Hepatocyte (in vitro differentiated cells): ENCODE data around the gene LLPH. TPM values are rescaled to one million over a fixed set of nuclear protein-coding genes. Genes with fewer than 3 reads are reported as not detected.
A peak's percentile ranks its signal among the peaks of the same experiment; 100 is the strongest.

ENCODE experiments used
- DNase-seq: peaks from one replicate; pipeline ENCODE4 v3.0.0-alpha.2; 2016; ENCODE audit warnings: low spot score
- H2AFZ ChIP-seq: fragments of 200-600 bp; sonication (generic); 2 replicates; pipeline ENCODE4 v1.6.0; 2016; ENCODE audit warnings: antibody characterized with exemption, mild to moderate bottlenecking
- H3K27ac ChIP-seq: fragments of 200-600 bp; sonication (generic); 2 replicates; pipeline ENCODE4 v1.5.1; 2016; ENCODE audit warnings: mild to moderate bottlenecking
- H3K27me3 ChIP-seq: fragments of 200-600 bp; sonication (generic); 2 replicates; pipeline ENCODE4 v1.6.1; 2016
- H3K36me3 ChIP-seq: fragments of 200-600 bp; sonication (generic); replicated peaks from 2 replicates; pipeline ENCODE4 v1.5.1; 2016; ENCODE audit warnings: low read depth; ENCODE audit not compliant: insufficient read depth
- H3K4me1 ChIP-seq: fragments of 200-600 bp; sonication (generic); 2 replicates; pipeline ENCODE4 v1.5.1; 2016; ENCODE audit warnings: mild to moderate bottlenecking, moderate library complexity; ENCODE audit not compliant: insufficient read depth
- H3K4me2 ChIP-seq: fragments of 200-600 bp; sonication (generic); 2 replicates; pipeline ENCODE4 v1.6.0; 2016
- H3K4me3 ChIP-seq: fragments of 200-600 bp; sonication (generic); 2 replicates; pipeline ENCODE4 v1.5.1; 2016; ENCODE audit warnings: mild to moderate bottlenecking
- H3K79me2 ChIP-seq: fragments of 200-600 bp; sonication (generic); 2 replicates; pipeline ENCODE4 v1.6.0; 2017; ENCODE audit warnings: mild to moderate bottlenecking
- H3K9me2 ChIP-seq: fragments of 200-600 bp; sonication (generic); replicated peaks from 2 replicates; pipeline ENCODE4 v1.6.0; 2017; ENCODE audit warnings: mild to moderate bottlenecking; ENCODE audit not compliant: insufficient read depth
- H3K9me3 ChIP-seq: fragments of 200-600 bp; sonication (generic); 2 replicates; pipeline ENCODE4 v1.5.1; 2016; ENCODE audit warnings: low read depth, mild to moderate bottlenecking
- H4K20me1 ChIP-seq: fragments of 200-600 bp; sonication (generic); 2 replicates; pipeline ENCODE4 v1.6.0; 2016; ENCODE audit warnings: mild to moderate bottlenecking; ENCODE audit not compliant: insufficient read depth, poor library complexity, severe bottlenecking
- CTCF ChIP-seq: fragments of 200-600 bp; sonication (generic); IDR thresholded peaks from 2 replicates; pipeline ENCODE4 v1.5.1; 2016; ENCODE audit warnings: antibody characterized with exemption, mild to moderate bottlenecking; ENCODE audit not compliant: poor library complexity
- EZH2 ChIP-seq: fragments of 200-600 bp; sonication (generic); IDR thresholded peaks from 2 replicates; pipeline ENCODE4 v1.6.1; 2016; ENCODE audit warnings: antibody characterized with exemption, mild to moderate bottlenecking, borderline replicate concordance
- EZH2phosphoT487 ChIP-seq: fragments of 200-600 bp; sonication (generic); IDR thresholded peaks from one replicate; pipeline ENCODE4 v1.6.1; 2018; ENCODE audit warnings: antibody characterized with exemption, mild to moderate bottlenecking, low read depth, moderate library complexity; ENCODE audit not compliant: unreplicated experiment, severe bottlenecking
- WGBS: methylation state at CpG from one replicate; pipeline ENCODE4 v1.1.6; 2016; ENCODE audit warnings: low lambda C conversion rate; ENCODE audit errors: missing lambda C conversion rate; 5-methylcytosine and 5-hydroxymethylcytosine counted together
- polyA plus RNA-seq: library from polyadenylated mRNA; unstranded; fragments of >200 nt; fragmentation: Nextera tagmentation; extraction: Ambion mirVana; gene quantifications from 2 replicates; pipeline ENCODE4 v1.2.1, GENCODE V29; 2016
- total RNA-seq: library from RNA; depleted of rRNA; stranded (reverse); fragments of >200 nt; gene quantifications from 2 replicates; pipeline ENCODE4 v1.2.3, GENCODE V29; 2014

Gene LLPH
- total and polyA plus RNA-seq, 2 experiments from 2014 or later, result 17.4 to 41.1 TPM

GRCh38 chr12:66070378-66071120 is 60.0 kb downstream of the LLPH start:
- no peaks in the 10 kb centered on the region for H3K27me3 ChIP-seq
- no peaks in the 10 kb centered on the region for H3K79me2 ChIP-seq
- H4K20me1 ChIP-seq, result no peaks in the 10 kb centered on the region
- H3K9me3 ChIP-seq, result no peaks in the 10 kb centered on the region
- no peaks in the 10 kb centered on the region for H3K4me1 ChIP-seq
- H3K36me3 ChIP-seq, result no peaks in the 10 kb centered on the region
- no peak overlapping the region for H3K4me2 ChIP-seq
- DNase-seq, result no peak
- no peak overlapping the region for H3K4me3 ChIP-seq
- no peak overlapping the region for H2AFZ ChIP-seq
- TF ChIP-seq EZH2, result no peak
- H3K9me2 ChIP-seq, result no peaks in the 10 kb centered on the region
- 97% methylated on average over 9 of the region's 9 CpGs for WGBS
- H3K27ac ChIP-seq, result no peak overlapping the region

DNA sequence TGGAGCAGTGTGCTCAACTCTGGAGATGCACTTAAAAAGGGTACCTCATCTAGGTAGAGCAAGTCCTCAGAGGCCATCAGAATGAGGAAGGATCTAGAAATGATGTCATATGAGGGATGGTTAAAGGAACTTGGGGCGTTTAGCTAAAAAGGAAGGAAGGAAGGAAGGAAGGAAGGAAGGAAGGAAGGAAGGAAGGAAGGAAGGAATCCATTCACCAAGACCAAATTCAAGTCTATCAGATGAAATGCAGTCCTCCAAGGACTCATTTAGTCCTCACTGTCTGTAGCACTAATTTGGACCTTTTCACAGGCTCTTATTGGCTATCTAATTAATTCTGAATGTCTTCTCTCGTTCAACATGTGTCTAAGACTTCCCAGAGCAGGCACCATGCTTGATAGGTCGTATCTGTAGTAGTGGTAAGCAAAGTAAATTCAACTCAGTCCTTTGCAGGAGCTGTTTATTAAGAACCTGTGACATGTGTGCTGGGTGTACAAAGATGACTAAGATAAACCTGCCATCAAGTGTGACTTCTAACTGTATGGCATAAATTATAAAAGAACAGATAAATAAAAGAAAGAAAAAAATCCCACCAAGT is 63.5 kb downstream of the LLPH start:
- no peak overlapping the region for H3K27ac ChIP-seq
- H3K4me2 ChIP-seq, result no peak overlapping the region
- WGBS, result 60% methylated on average over 2 of the region's 3 CpGs

More for the DNA sequence above, 63.5 kb downstream of the LLPH start:
- TF ChIP-seq CTCF, result no peak
- no peak for TF ChIP-seq EZH2phosphoT487
- TF ChIP-seq EZH2, result no peak
- no peak for DNase-seq
- H4K20me1 ChIP-seq, result no peaks in the 10 kb centered on the region
- no peaks in the 10 kb centered on the region for H3K27me3 ChIP-seq
- H3K79me2 ChIP-seq, result no peaks in the 10 kb centered on the region
- no peaks in the 10 kb centered on the region for H3K36me3 ChIP-seq
- H3K9me3 ChIP-seq, result no peaks in the 10 kb centered on the region
- H2AFZ ChIP-seq, result peak overlapping the region; percentile 1
- H3K4me1 ChIP-seq, result no peaks in the 10 kb centered on the region
- H3K9me2 ChIP-seq, result no peaks in the 10 kb centered on the region
- no peak overlapping the region for H3K4me3 ChIP-seq

Other genes starting within 250 kb of the LLPH start
- 154 and 156 TPM in 2 replicates for gene TMBIM4, start 39.2 kb upstream of the LLPH start, total RNA-seq
- gene TMBIM4, start 39.2 kb upstream of the LLPH start, polyA plus RNA-seq, result 180 and 212 TPM in 2 replicates
- gene IRAK3, start 58.5 kb upstream of the LLPH start, total RNA-seq, result 7.5 and 8.6 TPM in 2 replicates
- 1.2 and 1.8 TPM in 2 replicates for gene IRAK3, start 58.5 kb upstream of the LLPH start, polyA plus RNA-seq
- gene HELB, start 171.7 kb upstream of the LLPH start, total RNA-seq, result 4.6 and 5.8 TPM in 2 replicates
- gene HELB, start 171.7 kb upstream of the LLPH start, polyA plus RNA-seq, result 1.5 and 2.3 TPM in 2 replicates